NCI-H187 treated with DMSO at 0.1 percent for 48 hours (cell line): ENCODE results near the gene C11orf98.
"Not testable (repeated sequence)": the region's sequence is repeated elsewhere in the genome, so short reads cannot be mapped to it uniquely, and the experiment has no call there.

ENCODE experiments used
- DNase-seq: peaks from one replicate; lab custom pipeline; 2025; lab: John Stamatoyannopoulos, UW

The C11orf98 gene

GRCh38 chr11:62682518-62682917 lies 17.5 kb upstream of the C11orf98 start:
- DNase-seq: no peak

- DNase-seq: no peak
These were observed 15.8 kb upstream of the C11orf98 start for GRCh38 chr11:62680825-62681240.

GRCh38 chr11:62678770-62679696 lies 14.0 kb upstream of the C11orf98 start, which contains the start of gene UBXN1:
UBXN1 (minus strand) TSS chr11:62679073; CDS start chr11:62678923, 150 bp downstream.
- DNase-seq: peak; percentile 80

- no peak for DNase-seq
These were observed 13.4 kb upstream of the C11orf98 start for GRCh38 chr11:62678433-62678769.

GRCh38 chr11:62677714-62678113 lies 12.7 kb upstream of the C11orf98 start:
- no peak for DNase-seq

GRCh38 chr11:62677156-62677555 lies 12.1 kb upstream of the C11orf98 start:
- no peak for DNase-seq

- DNase-seq: no peak
These were observed 11.7 kb upstream of the C11orf98 start for GRCh38 chr11:62676698-62677097.

- not testable (repeated sequence) for DNase-seq
These were observed 10.4 kb upstream of the C11orf98 start for GRCh38 chr11:62675415-62675814.

GRCh38 chr11:62673196-62673525 lies 8.2 kb upstream of the C11orf98 start:
- no peak for DNase-seq

- peak; percentile 54 for DNase-seq
These were observed 6.8 kb upstream of the C11orf98 start, which contains the start of the genes LBHD1 and UQCC3 for GRCh38 chr11:62671608-62672389. LBHD1 (minus strand) TSS chr11:62672267; CDS start chr11:62670031, 2,236 bp downstream. UQCC3 (plus strand) TSS chr11:62671673; CDS start chr11:62671746, 73 bp downstream.

- no peak for DNase-seq
These were observed 6.2 kb upstream of the C11orf98 start for GRCh38 chr11:62671236-62671607.

GRCh38 chr11:62669420-62670161 lies 4.6 kb upstream of the C11orf98 start:
- DNase-seq: no peak

GRCh38 chr11:62667460-62667859 lies 2.5 kb upstream of the C11orf98 start:
- DNase-seq: no peak

GRCh38 chr11:62666259-62666926 lies 1.4 kb upstream of the C11orf98 start:
- DNase-seq: no peak

GRCh38 chr11:62665599-62666258 lies 719 bp upstream of the C11orf98 start:
- DNase-seq: no peak

GRCh38 chr11:62664405-62665074 lies 470 bp downstream of the C11orf98 start:
- DNase-seq: peak; percentile 31

GRCh38 chr11:62656796-62657429 lies 8.1 kb downstream of the C11orf98 start:
- no peak for DNase-seq

GRCh38 chr11:62654297-62654696 lies 10.7 kb downstream of the C11orf98 start:
- no peak for DNase-seq

- DNase-seq: no peak
These were observed 12.6 kb downstream of the C11orf98 start for GRCh38 chr11:62652161-62653006.
